GM18858 (cell line): ENCODE measurements around the gene LRRC8B.

Experiments
- ATAC-seq: cut with Tn5 transposase; IDR thresholded peaks from one replicate; pipeline ENCODE4 v1.9.1; 2021; ENCODE audit not compliant: unreplicated experiment

LRRC8B gene

DNA sequence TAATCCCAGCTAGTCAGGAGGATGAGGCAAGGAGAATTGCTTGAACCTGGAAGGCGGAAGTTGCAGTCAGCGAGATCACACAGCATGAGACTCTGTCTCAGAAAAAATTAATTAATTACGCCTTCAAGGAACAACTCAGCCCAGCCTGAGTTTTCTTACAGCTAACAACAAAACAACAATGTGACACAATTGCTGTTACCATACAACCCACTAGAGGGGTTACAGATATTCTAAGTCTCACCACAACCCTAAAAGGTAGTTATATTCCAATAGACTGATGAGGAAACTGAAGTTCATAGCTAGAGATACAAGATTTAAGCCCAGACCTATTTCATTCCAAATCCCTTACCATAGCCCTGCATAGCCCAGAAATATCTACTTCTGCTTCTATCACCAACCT lies 105.4 kb downstream of the LRRC8B start:
- ATAC-seq, result no peak

DNA sequence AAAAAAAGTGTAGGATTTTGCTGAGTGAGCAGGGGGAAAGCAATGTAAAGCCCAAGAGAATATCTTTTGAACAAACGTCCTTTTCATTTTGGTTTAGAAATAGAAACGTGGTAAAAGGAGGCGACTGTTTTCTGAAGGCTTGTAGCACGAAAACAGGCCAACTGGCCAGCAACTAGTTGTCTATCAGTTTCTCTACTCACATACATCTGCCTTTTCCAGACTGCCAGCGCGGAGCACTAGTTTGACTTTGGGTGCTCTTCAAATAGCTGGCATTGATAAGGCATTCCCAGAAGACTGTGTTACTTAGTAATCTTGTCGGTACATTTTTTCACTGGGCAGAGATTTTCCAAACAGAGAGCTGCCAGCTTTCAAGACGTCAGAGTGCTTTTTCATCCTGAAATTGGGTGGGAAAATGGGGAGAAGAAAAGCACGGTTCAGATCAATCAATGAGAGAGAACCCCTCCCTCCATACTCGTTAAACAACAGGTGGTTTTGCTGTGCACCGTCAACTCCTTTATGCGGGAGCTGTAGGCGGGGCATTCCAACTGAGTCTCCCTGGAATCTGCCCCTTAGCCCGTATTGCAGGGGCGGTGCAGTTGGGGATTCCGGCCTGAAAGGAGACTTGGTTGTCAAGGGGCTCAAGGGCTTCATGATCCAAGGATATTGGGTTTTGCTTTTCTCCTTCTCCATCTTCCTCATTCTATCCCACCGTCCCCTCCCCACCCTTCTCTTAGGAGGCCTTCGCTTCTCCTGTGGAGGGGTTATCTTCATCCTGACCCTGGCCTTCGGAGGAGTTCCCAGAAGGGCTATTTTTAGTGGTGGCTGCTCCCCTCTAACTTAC lies 107.4 kb downstream of the LRRC8B start:
- no peak for ATAC-seq

- ATAC-seq, result peak; percentile 76
Observed at GRCh38 chr1:89632657-89633247, 108.1 kb downstream of the LRRC8B start, which contains the start of gene LRRC8C. Gene LRRC8C (plus strand): TSS chr1:89633120. CDS start chr1:89686474, 53,354 bp downstream.

DNA sequence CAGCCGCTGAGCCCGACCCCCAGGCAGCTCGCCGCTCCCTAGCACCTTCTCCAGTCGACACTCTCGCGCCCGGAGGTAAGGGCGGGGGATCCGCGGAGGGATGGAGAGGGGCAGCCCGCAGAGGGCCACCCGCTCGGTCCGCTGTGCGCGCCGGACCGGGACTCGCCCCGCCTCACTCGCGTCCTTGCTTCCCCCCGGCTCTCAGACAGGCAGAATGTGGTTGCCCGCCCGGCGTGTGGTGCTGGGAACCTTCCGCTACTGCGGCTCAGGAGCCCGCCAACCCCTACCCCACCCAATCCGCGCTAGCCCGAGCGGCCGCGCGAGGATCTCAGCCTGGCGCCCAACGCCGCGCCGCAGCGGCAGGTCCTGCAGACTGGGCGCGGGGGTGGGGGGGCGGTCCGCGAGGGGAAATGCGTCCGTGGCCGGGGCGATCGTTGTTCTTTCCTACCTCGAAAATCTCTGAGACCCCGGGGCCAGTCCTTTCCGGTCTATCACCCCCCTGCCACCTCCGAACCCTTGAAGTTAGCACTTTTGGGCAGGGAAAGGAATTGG lies 108.7 kb downstream of the LRRC8B start:
- peak; percentile 37 for ATAC-seq

GRCh38 chr1:89633800-89634625 lies 109.4 kb downstream of the LRRC8B start:
- no peak for ATAC-seq

DNA sequence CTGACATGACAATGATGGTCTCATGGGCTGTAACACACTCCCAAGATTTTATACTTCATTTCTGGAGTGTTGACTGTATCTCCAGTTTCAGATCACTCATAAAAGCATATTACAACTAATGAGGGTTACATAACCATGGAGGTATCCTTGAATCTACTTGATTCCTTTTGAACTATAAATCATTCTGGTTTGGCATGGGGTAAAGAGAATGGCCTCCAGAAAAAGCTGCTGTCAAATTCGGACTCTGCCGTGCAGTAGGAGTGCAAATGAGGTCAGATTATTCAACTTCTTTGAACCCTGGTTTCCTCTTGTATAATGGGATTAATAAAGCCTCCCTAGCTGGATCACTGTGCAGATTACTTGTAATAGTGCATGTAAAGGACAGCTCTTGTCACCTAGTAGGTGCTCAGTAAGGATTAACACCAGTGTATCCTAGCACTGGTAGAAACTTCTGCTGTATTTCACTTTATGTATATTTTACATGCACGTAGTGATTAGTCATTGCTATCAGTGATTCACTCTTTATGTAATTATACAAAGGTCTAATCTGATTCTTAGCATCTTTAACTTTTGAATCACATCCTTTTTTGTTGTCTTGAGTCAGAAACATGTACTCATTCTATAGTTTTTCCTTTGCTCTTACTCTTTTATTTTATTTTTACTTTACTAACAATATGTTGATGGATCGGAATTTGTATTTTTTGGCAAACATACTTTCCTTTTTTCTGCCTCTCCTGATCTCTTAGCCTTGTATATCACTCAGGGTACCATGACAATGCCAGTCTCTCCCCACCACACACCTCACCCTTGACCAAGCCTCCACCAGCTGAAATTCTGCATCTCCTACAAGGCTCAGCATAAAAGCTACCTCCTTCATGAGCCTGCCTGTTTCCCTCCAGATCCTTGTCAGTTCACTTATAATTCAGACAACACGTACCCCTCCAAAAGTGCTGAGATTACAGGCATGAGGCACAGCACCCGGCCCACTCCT lies 111.5 kb downstream of the LRRC8B start:
- no peak for ATAC-seq

DNA sequence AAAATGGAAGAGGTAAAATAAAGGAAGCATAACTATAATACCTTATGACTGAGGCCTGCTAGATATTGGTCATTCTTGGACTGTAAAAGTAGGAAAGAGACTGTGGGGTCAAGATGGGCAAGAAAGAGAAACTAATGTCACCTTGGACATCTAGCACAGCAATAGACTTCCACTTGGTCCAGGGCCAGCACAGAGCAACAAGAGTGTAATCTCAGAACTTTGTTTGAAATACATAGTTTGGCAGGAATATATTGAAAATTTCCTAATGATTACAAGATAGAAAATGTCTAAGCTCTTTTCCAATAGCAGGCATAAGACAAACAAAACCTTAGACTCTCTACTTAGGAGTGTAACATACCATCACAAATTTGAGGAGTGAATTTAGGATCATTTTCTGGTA lies 112.9 kb downstream of the LRRC8B start:
- no peak for ATAC-seq

DNA sequence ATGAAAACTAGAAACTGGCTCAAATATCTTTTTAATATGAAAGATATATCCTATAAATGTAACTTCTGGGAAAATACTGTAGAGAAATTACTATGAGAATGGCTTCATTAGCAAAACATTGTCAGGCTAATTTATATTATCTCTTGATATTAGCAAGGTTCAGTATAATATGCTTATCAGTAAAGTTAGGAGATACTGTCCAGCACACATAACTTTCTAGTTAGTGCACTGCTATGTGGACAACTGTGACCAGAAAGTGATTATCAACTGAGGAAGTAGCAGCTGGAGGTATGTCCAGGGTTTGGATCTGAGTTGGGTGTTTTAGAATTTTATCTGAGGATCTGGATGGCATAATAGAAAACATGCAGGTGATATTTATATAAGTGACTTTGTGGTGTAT lies 115.8 kb downstream of the LRRC8B start:
- no peak for ATAC-seq

- ATAC-seq, result no peak
Observed at GRCh38 chr1:89641781-89642180, 117.2 kb downstream of the LRRC8B start.

DNA sequence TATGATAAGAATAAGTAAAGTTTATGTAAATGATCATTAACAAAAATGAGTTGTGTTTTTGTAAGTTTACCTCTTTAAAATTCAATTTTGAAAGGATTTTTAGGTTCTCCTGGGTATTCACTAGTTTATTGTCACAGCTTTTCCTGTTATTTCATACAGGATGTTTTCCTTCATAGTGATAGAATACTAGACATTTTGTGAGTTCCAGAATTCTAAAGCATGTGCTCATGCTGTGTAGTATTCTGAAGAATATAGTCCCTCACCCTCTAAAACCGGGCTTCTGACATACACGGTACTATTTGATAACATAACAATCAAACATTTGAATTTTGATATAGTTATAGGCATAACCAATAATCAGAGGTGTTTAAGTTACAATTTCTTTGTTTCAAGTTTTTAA lies 118.9 kb downstream of the LRRC8B start:
- ATAC-seq, result no peak

GRCh38 chr1:89644119-89644814 lies 119.6 kb downstream of the LRRC8B start:
- no peak for ATAC-seq

GRCh38 chr1:89646259-89646658 lies 121.6 kb downstream of the LRRC8B start:
- no peak for ATAC-seq
